PC-9 (cell line): ENCODE measurements around the gene FAM3C. TPM values are rescaled to one million over a fixed set of nuclear protein-coding genes. Genes with fewer than 3 reads are reported as not detected.
"Not testable (repeated sequence)": the region's sequence is repeated elsewhere in the genome, so short reads cannot be mapped to it uniquely, and the experiment has no call there.

ENCODE experiments used
- BruUV-seq: library from RNA; stranded (reverse); fragments of 400-500 nt; replicated peaks from 2 replicates; lab custom pipeline; 2021; lab: Mats Ljungman, UMichigan
- CTCF ChIA-PET: fragments of 300-600 bp; sonication (Branson Sonifier 250); formaldehyde crosslinking; loops from one replicate; lab custom pipeline; 2022; ENCODE audit warnings: antibody characterized with exemption; lab: Charles Lee
- POLR2A ChIA-PET: fragments of 300-600 bp; sonication (Branson Sonifier 250); formaldehyde crosslinking; loops from one replicate; lab custom pipeline; 2022; ENCODE audit warnings: antibody characterized with exemption; ENCODE audit not compliant: unreplicated experiment; lab: Charles Lee
- DNase-seq, 2 experiments: peaks; one replicate each; pipeline versions ENCODE4 v3.0.0 to v3.0.0-alpha.2; 2015 to 2022; ENCODE audit warnings: mixed read lengths in 1 of 2
- H2AFZ ChIP-seq: fragments of 200-600 bp; sonication (generic); 2 replicates; pipeline ENCODE4 v1.8.1; 2017; ENCODE audit warnings: antibody characterized with exemption
- H3F3A ChIP-seq: fragments of 200-600 bp; sonication (generic); 2 replicates; pipeline ENCODE4 v1.8.1; 2017; ENCODE audit warnings: antibody characterized with exemption, mild to moderate bottlenecking, low read depth; ENCODE audit not compliant: insufficient read depth
- H3K27ac ChIP-seq: fragments of 200-600 bp; sonication (generic); 2 replicates; pipeline ENCODE4 v1.6.1; 2016; ENCODE audit warnings: mixed run types
- H3K27me3 ChIP-seq: fragments of 200-600 bp; sonication (generic); 2 replicates; pipeline ENCODE4 v1.6.1; 2016; ENCODE audit warnings: low read depth, mixed run types; ENCODE audit not compliant: insufficient read depth
- H3K36me3 ChIP-seq: fragments of 200-600 bp; sonication (generic); 2 replicates; pipeline ENCODE4 v1.6.1; 2016; ENCODE audit warnings: low read depth, mixed run types
- H3K4me1 ChIP-seq: fragments of 200-600 bp; sonication (generic); replicated peaks from 2 replicates; pipeline ENCODE4 v1.6.1; 2016; ENCODE audit warnings: mixed run types; ENCODE audit not compliant: insufficient read depth
- H3K4me2 ChIP-seq: fragments of 200-600 bp; sonication (generic); 2 replicates; pipeline ENCODE4 v1.6.1; 2017; ENCODE audit warnings: mixed run types
- H3K4me3 ChIP-seq: fragments of 200-600 bp; sonication (generic); 2 replicates; pipeline ENCODE4 v1.6.1; 2016; ENCODE audit warnings: mixed run types
- H3K79me2 ChIP-seq: fragments of 200-600 bp; sonication (generic); 2 replicates; pipeline ENCODE4 v1.6.1; 2017; ENCODE audit warnings: low read depth, mixed run types
- H3K9me2 ChIP-seq: fragments of 200-600 bp; sonication (generic); 2 replicates; pipeline ENCODE4 v1.8.1; 2017; ENCODE audit warnings: mild to moderate bottlenecking; ENCODE audit not compliant: insufficient read depth
- H3K9me3 ChIP-seq: fragments of 200-600 bp; sonication (generic); 2 replicates; pipeline ENCODE4 v1.8.1; 2016; ENCODE audit warnings: low read depth; ENCODE audit not compliant: insufficient read depth
- H4K20me1 ChIP-seq: fragments of 200-600 bp; sonication (generic); 2 replicates; pipeline ENCODE4 v1.8.1; 2017; ENCODE audit not compliant: insufficient read depth
- CTCF ChIP-seq: fragments of 200-600 bp; sonication (generic); conservative IDR thresholded peaks from 2 replicates; pipeline ENCODE4 v1.6.1; 2017; ENCODE audit warnings: mixed run types, antibody characterized with exemption, mild to moderate bottlenecking, moderate library complexity
- EZH2 ChIP-seq: fragments of 200-600 bp; sonication (generic); IDR thresholded peaks from 2 replicates; pipeline ENCODE4 v1.8.0; 2017; ENCODE audit warnings: antibody characterized with exemption, low read depth
- intact Hi-C: fragments of 100-400 bp; cut with micrococcal nuclease; formaldehyde crosslinking; loops from one replicate; pipeline ENCODE4 v1.10.0; 2022; ENCODE audit not compliant: unreplicated experiment
- total RNA-seq: library from RNA; stranded (reverse); gene quantifications from 2 replicates; pipeline ENCODE4 v1.2.3, GENCODE V29; 2021

The FAM3C gene
- total RNA-seq, 1 experiment from 2014 or later: 134 TPM

GRCh38 chr7:121429798-121430197, 33.7 kb upstream of the FAM3C start:
- Histone ChIP-seq H4K20me1 (no peaks in the 10 kb centered on the region), H3K4me1 (peaks cover 5% of the 10 kb centered on the region; the same call in 1 of the 2 replicates), H2AFZ (no peak overlapping the region), H3K4me2 (no peak overlapping the region), H3K4me3 (no peak overlapping the region), H3K27ac (no peak overlapping the region), H3K36me3 (no peaks in the 10 kb centered on the region), H3K9me3 (peaks cover 3% of the 10 kb centered on the region; the same call in 1 of the 2 replicates), H3K27me3 (no peaks in the 10 kb centered on the region), H3K9me2 (no peaks in the 10 kb centered on the region), H3F3A (0 out of 2 replicates have a peak, but pooled peaks cover 4% of the 10 kb centered on the region), H3K79me2 (no peaks in the 10 kb centered on the region)
- DNase-seq: no peak
- POLR2A ChIA-PET: interaction anchor here (0.6 to 0.7 kb wide), 3 partner anchors 30 to 35 kb away, joined by 3 to 24 read pairs (median 3); partner anchors contain the start of gene FAM3C
- BruUV-seq: no TSS peak
- intact Hi-C loops: loop anchor here (2.0 kb wide), 1 partner anchor 13 kb away; no protein-coding TSS in a partner anchor
- TF ChIP-seq CTCF (no peak), EZH2 (no peak)
- CTCF ChIA-PET: no interaction called here

GRCh38 chr7:121428855-121429489, 32.9 kb upstream of the FAM3C start:
- no peaks in the 10 kb centered on the region for H3K36me3 ChIP-seq
- no peak for TF ChIP-seq CTCF
- TF ChIP-seq EZH2: no peak
- no TSS peak for BruUV-seq
- H3K9me2 ChIP-seq: no peaks in the 10 kb centered on the region
- no peaks in the 10 kb centered on the region for H4K20me1 ChIP-seq
- H3F3A ChIP-seq: 0 out of 2 replicates have a peak, but pooled peaks cover 4% of the 10 kb centered on the region
- H3K79me2 ChIP-seq: no peaks in the 10 kb centered on the region
- no peaks in the 10 kb centered on the region for H3K9me3 ChIP-seq
- DNase-seq: peak; percentile 17 to 38
- no peak overlapping the region for H2AFZ ChIP-seq
- H3K4me2 ChIP-seq: no peak overlapping the region
- intact Hi-C loops: loop anchor here (2.0 kb wide), 1 partner anchor 14 kb away; no protein-coding TSS in a partner anchor
- CTCF ChIA-PET: interaction anchor here (0.5 to 0.8 kb wide), 2 partner anchors 33 to 39 kb away, joined by 8 to 9 read pairs; partner anchors contain the start of gene FAM3C
- POLR2A ChIA-PET: interaction anchor here (0.6 kb wide), 2 partner anchors 33 to 577 kb away, joined by 3 to 5 read pairs; partner anchors contain the start of gene FAM3C
- H3K27me3 ChIP-seq: no peaks in the 10 kb centered on the region
- no peak overlapping the region for H3K27ac ChIP-seq
- peaks cover 5% of the 10 kb centered on the region; the same call in 1 of the 2 replicates for H3K4me1 ChIP-seq
- H3K4me3 ChIP-seq: no peak overlapping the region

- ChIA-PET CTCF (interaction anchor here (0.6 kb wide), 1 partner anchor 16 kb away, joined by 3 read pairs; no protein-coding TSS in a partner anchor), POLR2A (interaction anchor here (0.6 kb wide), 2 partner anchors 9 to 25 kb away, joined by 3 to 6 read pairs; no protein-coding TSS in a partner anchor)
- intact Hi-C loops: loop anchor here (1.0 kb wide), 3 partner anchors 21 to 123 kb away; partner anchors contain the start of gene FAM3C
- not testable (repeated sequence) for H3K4me2 ChIP-seq, H3K36me3 ChIP-seq, H3K27me3 ChIP-seq, H3K4me3 ChIP-seq, H3K9me3 ChIP-seq, DNase-seq, H2AFZ ChIP-seq, H3F3A ChIP-seq, H3K79me2 ChIP-seq, H3K9me2 ChIP-seq, H4K20me1 ChIP-seq, BruUV-seq
- Histone ChIP-seq H3K27ac (peak overlapping the region; percentile 67), H3K4me1 (peaks cover 25% of the 10 kb centered on the region)
Observed at GRCh38 chr7:121421743-121422142, 25.6 kb upstream of the FAM3C start.
